Measurements from ENCODE around the gene TMX1.

The TMX1 gene

DNA sequence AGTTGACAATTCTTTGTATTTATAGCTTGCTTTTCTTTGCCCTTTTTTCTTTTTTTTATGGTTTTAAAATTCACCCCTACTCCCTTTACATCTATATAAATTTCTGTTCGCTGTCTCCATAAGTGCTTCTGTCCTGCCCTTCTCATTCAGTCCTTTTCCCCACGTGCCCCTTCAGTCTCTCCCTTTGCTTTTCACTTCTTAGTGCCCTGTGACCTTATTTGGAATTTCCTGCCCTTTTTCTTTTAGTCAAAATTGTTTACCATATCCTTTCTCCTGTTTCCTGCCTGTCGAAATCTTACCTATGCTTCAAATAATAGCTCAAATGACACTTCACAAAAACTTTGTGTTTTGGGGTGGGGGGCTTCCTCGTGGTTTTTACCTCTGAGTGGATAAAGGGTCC lies 6.0 kb downstream of the TMX1 start:
- TF ChIP-seq EZH2phosphoT487 (IDR thresholded peaks at IDR 0.05; ENCODE audit: borderline replicate concordance, low read length): no peak
- TF ChIP-seq, protein P1, sequence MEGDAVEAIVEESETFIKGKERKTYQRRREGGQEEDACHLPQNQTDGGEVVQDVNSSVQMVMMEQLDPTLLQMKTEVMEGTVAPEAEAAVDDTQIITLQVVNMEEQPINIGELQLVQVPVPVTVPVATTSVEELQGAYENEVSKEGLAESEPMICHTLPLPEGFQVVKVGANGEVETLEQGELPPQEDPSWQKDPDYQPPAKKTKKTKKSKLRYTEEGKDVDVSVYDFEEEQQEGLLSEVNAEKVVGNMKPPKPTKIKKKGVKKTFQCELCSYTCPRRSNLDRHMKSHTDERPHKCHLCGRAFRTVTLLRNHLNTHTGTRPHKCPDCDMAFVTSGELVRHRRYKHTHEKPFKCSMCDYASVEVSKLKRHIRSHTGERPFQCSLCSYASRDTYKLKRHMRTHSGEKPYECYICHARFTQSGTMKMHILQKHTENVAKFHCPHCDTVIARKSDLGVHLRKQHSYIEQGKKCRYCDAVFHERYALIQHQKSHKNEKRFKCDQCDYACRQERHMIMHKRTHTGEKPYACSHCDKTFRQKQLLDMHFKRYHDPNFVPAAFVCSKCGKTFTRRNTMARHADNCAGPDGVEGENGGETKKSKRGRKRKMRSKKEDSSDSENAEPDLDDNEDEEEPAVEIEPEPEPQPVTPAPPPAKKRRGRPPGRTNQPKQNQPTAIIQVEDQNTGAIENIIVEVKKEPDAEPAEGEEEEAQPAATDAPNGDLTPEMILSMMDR (IDR thresholded peaks at IDR 0.05; ENCODE audit: low read depth, low read length, poor library complexity, severe bottlenecking): no peak
- Histone ChIP-seq H3K9me3 (ENCODE audit: control insufficient read depth, insufficient read depth, low read length) (no peaks in the 10 kb centered on the region), H3K36me3 (ENCODE audit: control insufficient read depth, low read length) (peaks cover 91% of the 10 kb centered on the region), H3K79me2 (ENCODE audit: control insufficient read depth, low read length) (peaks cover 72% of the 10 kb centered on the region), H3K9me2 (replicated peaks; ENCODE audit: control insufficient read depth, low read length) (no peaks in the 10 kb centered on the region), H3K4me3 (ENCODE audit: low read length) (no peak overlapping the region), H3K27ac (ENCODE audit: low read depth, low read length) (no peak overlapping the region), H4K20me1 (ENCODE audit: control insufficient read depth, insufficient read depth, low read depth, low read length) (peaks cover 9% of the 10 kb centered on the region; the same call in 1 of the 2 replicates), H3F3A (ENCODE audit: control insufficient read depth, insufficient read depth) (peaks cover 4% of the 10 kb centered on the region), H3K4me2 (ENCODE audit: low read length) (no peak overlapping the region), H3K27me3 (ENCODE audit: control insufficient read depth, low read length) (no peaks in the 10 kb centered on the region), H3K4me1 (ENCODE audit: control insufficient read depth, low read length) (peaks cover 67% of the 10 kb centered on the region)

DNA sequence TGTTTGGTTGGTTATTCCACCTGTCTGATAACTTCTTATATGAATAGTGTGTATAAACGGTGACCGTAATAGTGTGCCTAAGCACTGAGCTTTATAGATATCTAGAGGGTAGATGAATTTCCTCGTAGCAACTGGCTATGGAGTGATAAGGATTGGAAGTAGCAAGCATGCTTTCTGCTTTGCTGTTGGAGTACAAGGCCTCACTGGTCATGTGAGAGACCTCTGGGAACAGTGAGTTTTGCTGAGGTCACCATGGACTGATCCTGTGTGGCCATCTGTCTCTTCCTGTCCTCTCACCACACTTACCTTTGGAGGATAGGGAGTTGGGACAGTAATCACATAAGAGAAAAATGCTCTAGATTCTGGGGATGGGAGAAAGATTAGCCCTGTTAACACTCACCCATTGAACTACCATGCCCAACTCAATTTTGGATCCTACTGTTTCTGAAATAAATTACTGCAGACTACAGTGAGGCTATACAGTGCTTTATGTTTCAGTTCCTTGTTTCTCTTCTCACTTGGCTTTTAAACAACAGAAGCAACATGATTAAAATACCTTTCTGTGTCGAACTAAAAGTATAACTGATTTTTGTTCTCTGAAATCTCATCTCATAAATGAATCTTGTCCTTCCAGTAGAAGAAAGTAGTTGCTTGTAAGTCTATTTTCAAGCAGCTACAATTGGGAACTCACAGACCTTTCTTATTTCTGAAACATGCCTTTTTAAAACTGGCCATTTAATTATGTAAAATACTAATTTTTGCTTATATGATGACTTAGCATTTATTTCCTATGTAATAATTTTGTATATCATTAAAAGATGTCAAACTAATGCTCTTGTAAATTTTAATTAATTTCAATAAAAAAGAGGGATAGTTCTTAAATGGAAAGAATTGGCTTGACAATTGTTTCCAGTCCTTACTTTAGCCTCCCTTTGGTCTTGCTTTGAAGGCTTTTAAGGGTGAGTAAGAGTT lies 8.3 kb downstream of the TMX1 start:
- H3K9me3 ChIP-seq (ENCODE audit: control insufficient read depth, insufficient read depth, low read length): no peaks in the 10 kb centered on the region
- H3K4me3 ChIP-seq (ENCODE audit: low read length): peak overlapping the region; percentile 4
- peaks cover 95% of the 10 kb centered on the region for H3K36me3 ChIP-seq (ENCODE audit: control insufficient read depth, low read length)
- TF ChIP-seq, protein P1 (IDR thresholded peaks at IDR 0.05; ENCODE audit: low read depth, low read length, poor library complexity, severe bottlenecking): no peak
- no peak for TF ChIP-seq EZH2phosphoT487 (IDR thresholded peaks at IDR 0.05; ENCODE audit: borderline replicate concordance, low read length)
- peak overlapping the region; percentile 28 for H3K4me2 ChIP-seq (ENCODE audit: low read length)
- peaks cover 51% of the 10 kb centered on the region for H3K4me1 ChIP-seq (ENCODE audit: control insufficient read depth, low read length)
- peaks cover 52% of the 10 kb centered on the region for H3K79me2 ChIP-seq (ENCODE audit: control insufficient read depth, low read length)
- peak overlapping the region; percentile 22 for H3K27ac ChIP-seq (ENCODE audit: low read depth, low read length)
- H4K20me1 ChIP-seq (ENCODE audit: control insufficient read depth, insufficient read depth, low read depth, low read length): peaks cover 9% of the 10 kb centered on the region; the same call in 1 of the 2 replicates
- H3K27me3 ChIP-seq (ENCODE audit: control insufficient read depth, low read length): no peaks in the 10 kb centered on the region
- H3F3A ChIP-seq (ENCODE audit: control insufficient read depth, insufficient read depth): peaks cover 4% of the 10 kb centered on the region; the same call in 1 of the 2 replicates
- H3K9me2 ChIP-seq (replicated peaks; ENCODE audit: control insufficient read depth, low read length): no peaks in the 10 kb centered on the region

- peaks cover 4% of the 10 kb centered on the region; the same call in 1 of the 2 replicates for H3F3A ChIP-seq (ENCODE audit: control insufficient read depth, insufficient read depth)
- no peak overlapping the region for H3K4me2 ChIP-seq (ENCODE audit: low read length)
- no peaks in the 10 kb centered on the region for H3K9me2 ChIP-seq (replicated peaks; ENCODE audit: control insufficient read depth, low read length)
- H3K79me2 ChIP-seq (ENCODE audit: control insufficient read depth, low read length): peaks cover 23% of the 10 kb centered on the region
- H3K9me3 ChIP-seq (ENCODE audit: control insufficient read depth, insufficient read depth, low read length): no peaks in the 10 kb centered on the region
- no peak overlapping the region for H3K27ac ChIP-seq (ENCODE audit: low read depth, low read length)
- H3K4me3 ChIP-seq (ENCODE audit: low read length): no peak overlapping the region
- H3K4me1 ChIP-seq (ENCODE audit: control insufficient read depth, low read length): peaks cover 20% of the 10 kb centered on the region
- no peak for TF ChIP-seq EZH2phosphoT487 (IDR thresholded peaks at IDR 0.05; ENCODE audit: borderline replicate concordance, low read length)
- TF ChIP-seq, protein P1 (IDR thresholded peaks at IDR 0.05; ENCODE audit: low read depth, low read length, poor library complexity, severe bottlenecking): no peak
- H4K20me1 ChIP-seq (ENCODE audit: control insufficient read depth, insufficient read depth, low read depth, low read length): no peaks in the 10 kb centered on the region
- H3K36me3 ChIP-seq (ENCODE audit: control insufficient read depth, low read length): peaks cover 99% of the 10 kb centered on the region
- no peaks in the 10 kb centered on the region for H3K27me3 ChIP-seq (ENCODE audit: control insufficient read depth, low read length)
Measured at GRCh38 chr14:51251486-51251885, 11.4 kb downstream of the TMX1 start.

Data from DOHH2 (cell line).